DOHH2 (cell line): Measurements from ENCODE around the gene KRT40.

Experiments
- H3F3A ChIP-seq: fragments of 200-600 bp; sonication (generic), shearing (Covaris generic); 2 replicates; pipeline ENCODE4 v1.6.0; 2016; ENCODE audit warnings: antibody characterized with exemption, mild to moderate bottlenecking; ENCODE audit not compliant: control insufficient read depth, insufficient read depth
- H3K27ac ChIP-seq: fragments of 200-600 bp; sonication (generic); 2 replicates; pipeline ENCODE4 v1.5.1; 2014; ENCODE audit warnings: low read depth, mild to moderate bottlenecking, low read length, moderate library complexity
- H3K27me3 ChIP-seq: fragments of 200-600 bp; sonication (generic); 2 replicates; pipeline ENCODE4 v1.6.1; 2014; ENCODE audit warnings: mild to moderate bottlenecking, low read length, mixed read lengths; ENCODE audit not compliant: control insufficient read depth
- H3K36me3 ChIP-seq: fragments of 200-600 bp; sonication (generic); 2 replicates; pipeline ENCODE4 v1.6.1; 2014; ENCODE audit warnings: mild to moderate bottlenecking, low read length, moderate library complexity, mixed read lengths; ENCODE audit not compliant: control insufficient read depth
- H3K4me1 ChIP-seq: fragments of 200-600 bp; sonication (generic); 2 replicates; pipeline ENCODE4 v1.6.1; 2014; ENCODE audit warnings: mild to moderate bottlenecking, low read length, mixed read lengths; ENCODE audit not compliant: control insufficient read depth
- H3K4me2 ChIP-seq: fragments of 200-600 bp; sonication (generic); 2 replicates; pipeline ENCODE4 v1.6.0; 2014; ENCODE audit warnings: mild to moderate bottlenecking, low read length, moderate library complexity
- H3K4me3 ChIP-seq: fragments of 200-600 bp; sonication (generic); 2 replicates; pipeline ENCODE4 v1.5.1; 2014; ENCODE audit warnings: mild to moderate bottlenecking, low read length, mixed read lengths
- H3K79me2 ChIP-seq: fragments of 200-600 bp; sonication (generic); 2 replicates; pipeline ENCODE4 v1.6.1; 2014; ENCODE audit warnings: mild to moderate bottlenecking, low read length, mixed read lengths; ENCODE audit not compliant: control insufficient read depth
- H3K9me2 ChIP-seq: fragments of 200-600 bp; sonication (generic); replicated peaks from 2 replicates; pipeline ENCODE4 v1.6.1; 2014; ENCODE audit warnings: mild to moderate bottlenecking, low read length, mixed read lengths; ENCODE audit not compliant: control insufficient read depth
- H3K9me3 ChIP-seq: fragments of 200-600 bp; sonication (generic); 2 replicates; pipeline ENCODE4 v1.6.1; 2014; ENCODE audit warnings: antibody characterized with exemption, low read length, mixed read lengths; ENCODE audit not compliant: control insufficient read depth, insufficient read depth
- H4K20me1 ChIP-seq: fragments of 200-600 bp; sonication (generic); 2 replicates; pipeline ENCODE4 v1.6.0; 2014; ENCODE audit warnings: low read depth, mild to moderate bottlenecking, antibody characterized with exemption, low read length, moderate library complexity; ENCODE audit not compliant: control insufficient read depth, insufficient read depth
- EZH2phosphoT487 ChIP-seq: fragments of 200-600 bp; sonication (generic); IDR thresholded peaks from 2 replicates; pipeline ENCODE4 v1.6.1; 2017; ENCODE audit warnings: borderline replicate concordance, mild to moderate bottlenecking, antibody characterized with exemption, low read length, moderate library complexity, mixed read lengths
- TF ChIP-seq, protein P1 (sequence below): fragments of 200-600 bp; sonication (generic); IDR thresholded peaks from one replicate; pipeline ENCODE4 v1.5.1; 2014; ENCODE audit warnings: antibody characterized with exemption, mild to moderate bottlenecking, low read depth, low read length; ENCODE audit not compliant: poor library complexity, severe bottlenecking

Gene KRT40

DNA sequence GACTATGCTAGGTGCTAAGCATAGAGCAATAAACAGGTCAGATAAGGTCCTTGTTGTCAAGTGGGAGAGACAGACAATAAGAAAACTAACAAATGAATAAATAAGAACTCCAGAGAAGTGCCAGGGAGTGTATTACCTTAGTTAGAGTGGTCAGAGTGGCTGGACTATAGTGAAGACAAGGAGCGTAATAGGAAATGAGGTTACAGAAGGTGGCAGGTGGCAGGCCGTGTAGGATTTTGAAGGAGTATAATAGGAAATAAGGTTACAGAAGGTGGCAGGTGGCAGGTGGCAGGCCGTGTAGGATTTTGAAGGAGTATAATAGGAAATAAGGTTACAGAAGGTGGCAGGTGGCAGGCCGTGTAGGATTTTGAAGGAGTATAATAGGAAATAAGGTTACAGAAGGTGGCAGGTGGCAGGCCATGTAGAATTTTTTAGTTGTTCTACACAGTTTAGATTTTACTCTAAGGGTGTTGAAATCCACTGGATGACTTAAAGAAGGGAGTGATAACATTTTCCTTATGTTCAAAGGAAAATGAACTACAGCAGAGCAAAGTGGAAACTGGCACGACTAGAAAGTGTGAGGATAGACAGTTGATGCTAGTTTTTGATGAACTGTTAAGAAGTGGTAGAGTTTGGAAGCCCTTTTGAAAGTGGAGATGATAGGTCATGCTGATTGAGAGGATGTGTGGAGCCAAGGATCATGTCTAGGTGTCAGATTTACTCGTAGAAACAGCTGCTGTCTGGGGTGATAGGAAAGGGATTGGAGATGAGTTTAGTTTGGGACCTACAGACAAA lies 28.4 kb upstream of the KRT40 start:
- Histone ChIP-seq H3K79me2 (no peaks in the 10 kb centered on the region), H3K36me3 (no peaks in the 10 kb centered on the region), H3K4me3 (no peak overlapping the region), H3K27me3 (no peaks in the 10 kb centered on the region), H3F3A (no peaks in the 10 kb centered on the region), H4K20me1 (no peaks in the 10 kb centered on the region), H3K27ac (no peak overlapping the region), H3K4me2 (no peak overlapping the region), H3K4me1 (no peaks in the 10 kb centered on the region), H3K9me3 (no peaks in the 10 kb centered on the region), H3K9me2 (no peaks in the 10 kb centered on the region)
- no peak for TF ChIP-seq EZH2phosphoT487
- TF ChIP-seq, protein P1, sequence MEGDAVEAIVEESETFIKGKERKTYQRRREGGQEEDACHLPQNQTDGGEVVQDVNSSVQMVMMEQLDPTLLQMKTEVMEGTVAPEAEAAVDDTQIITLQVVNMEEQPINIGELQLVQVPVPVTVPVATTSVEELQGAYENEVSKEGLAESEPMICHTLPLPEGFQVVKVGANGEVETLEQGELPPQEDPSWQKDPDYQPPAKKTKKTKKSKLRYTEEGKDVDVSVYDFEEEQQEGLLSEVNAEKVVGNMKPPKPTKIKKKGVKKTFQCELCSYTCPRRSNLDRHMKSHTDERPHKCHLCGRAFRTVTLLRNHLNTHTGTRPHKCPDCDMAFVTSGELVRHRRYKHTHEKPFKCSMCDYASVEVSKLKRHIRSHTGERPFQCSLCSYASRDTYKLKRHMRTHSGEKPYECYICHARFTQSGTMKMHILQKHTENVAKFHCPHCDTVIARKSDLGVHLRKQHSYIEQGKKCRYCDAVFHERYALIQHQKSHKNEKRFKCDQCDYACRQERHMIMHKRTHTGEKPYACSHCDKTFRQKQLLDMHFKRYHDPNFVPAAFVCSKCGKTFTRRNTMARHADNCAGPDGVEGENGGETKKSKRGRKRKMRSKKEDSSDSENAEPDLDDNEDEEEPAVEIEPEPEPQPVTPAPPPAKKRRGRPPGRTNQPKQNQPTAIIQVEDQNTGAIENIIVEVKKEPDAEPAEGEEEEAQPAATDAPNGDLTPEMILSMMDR, result no peak

DNA sequence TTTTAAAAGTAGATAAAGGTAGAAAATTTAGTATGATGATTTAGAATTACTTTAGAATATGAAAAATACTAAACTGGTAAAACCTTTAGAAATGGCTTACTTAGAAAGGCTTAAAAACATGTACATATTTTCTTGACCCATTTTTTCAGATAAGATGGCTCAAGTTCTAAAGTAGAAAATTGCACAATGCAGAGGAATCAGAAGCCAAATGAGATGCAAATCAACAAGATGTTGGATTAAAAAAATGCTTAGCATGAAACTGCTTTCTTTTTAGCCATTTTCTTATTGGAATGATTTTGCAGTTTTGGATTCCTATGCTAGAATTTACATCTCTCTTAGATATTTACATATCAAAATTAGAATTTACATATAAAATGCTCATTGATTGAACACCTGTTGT lies 26.3 kb upstream of the KRT40 start:
- Histone ChIP-seq H3K9me2 (no peaks in the 10 kb centered on the region), H3K9me3 (no peaks in the 10 kb centered on the region), H3K4me1 (no peaks in the 10 kb centered on the region), H3K27ac (no peak overlapping the region), H3F3A (no peaks in the 10 kb centered on the region), H4K20me1 (no peaks in the 10 kb centered on the region), H3K36me3 (no peaks in the 10 kb centered on the region), H3K27me3 (no peaks in the 10 kb centered on the region; the same call in 1 of the 2 replicates), H3K79me2 (no peaks in the 10 kb centered on the region), H3K4me3 (no peak overlapping the region), H3K4me2 (no peak overlapping the region)
- no peak for TF ChIP-seq EZH2phosphoT487
- TF ChIP-seq, protein P1, result no peak

DNA sequence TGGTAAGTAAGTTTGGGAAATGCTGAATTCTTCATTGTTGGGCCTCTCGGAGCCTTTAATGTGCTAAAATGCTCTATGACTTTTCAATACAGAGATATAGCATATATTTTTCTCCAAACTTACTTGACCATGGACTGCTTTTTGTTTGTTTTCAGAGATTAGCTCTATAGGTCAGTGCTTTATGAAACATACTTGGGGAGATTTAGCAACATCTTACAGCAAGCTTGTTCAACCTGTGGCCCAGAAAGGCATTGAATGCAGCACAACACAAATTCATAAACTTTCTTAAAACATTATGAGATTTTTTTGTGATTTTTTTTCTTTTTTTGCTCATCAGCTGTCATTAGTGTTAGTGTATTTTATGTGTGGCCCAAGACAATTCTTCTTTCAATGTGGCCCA lies 25.8 kb upstream of the KRT40 start:
- Histone ChIP-seq H3K27ac (no peak overlapping the region), H3F3A (no peaks in the 10 kb centered on the region), H3K36me3 (no peaks in the 10 kb centered on the region), H4K20me1 (no peaks in the 10 kb centered on the region), H3K4me3 (no peak overlapping the region), H3K9me3 (no peaks in the 10 kb centered on the region), H3K4me1 (no peaks in the 10 kb centered on the region), H3K27me3 (peaks cover under 1% of the 10 kb centered on the region; the same call in 1 of the 2 replicates), H3K4me2 (no peak overlapping the region), H3K9me2 (no peaks in the 10 kb centered on the region), H3K79me2 (no peaks in the 10 kb centered on the region)
- TF ChIP-seq, protein P1, result no peak
- TF ChIP-seq EZH2phosphoT487, result no peak
